Frontal cortex (tissue), 4 donors: ENCODE results near the gene SPPL2C. TPM values are rescaled to one million over a fixed set of nuclear protein-coding genes. Genes with fewer than 3 reads are reported as not detected.

Experiments used
- DNase-seq, 2 donors: peaks; one replicate each; pipeline ENCODE4 v3.0.0; 2012; ENCODE audit warnings: low spot score in 2 of 2
- FAIRE-seq: peaks from 2 replicates; lab custom pipeline; 2012; peaks lifted over from hg19 to GRCh38; lab: Jason Lieb, UNC
- total RNA-seq: library from RNA; depleted of rRNA; stranded (reverse); fragments of >200 nt; gene quantifications from one replicate; pipeline ENCODE4 v1.2.3, GENCODE V29; 2014
- donor health status: control.
- donor health status: control.
- donor health status: control.

Gene SPPL2C, protein sequence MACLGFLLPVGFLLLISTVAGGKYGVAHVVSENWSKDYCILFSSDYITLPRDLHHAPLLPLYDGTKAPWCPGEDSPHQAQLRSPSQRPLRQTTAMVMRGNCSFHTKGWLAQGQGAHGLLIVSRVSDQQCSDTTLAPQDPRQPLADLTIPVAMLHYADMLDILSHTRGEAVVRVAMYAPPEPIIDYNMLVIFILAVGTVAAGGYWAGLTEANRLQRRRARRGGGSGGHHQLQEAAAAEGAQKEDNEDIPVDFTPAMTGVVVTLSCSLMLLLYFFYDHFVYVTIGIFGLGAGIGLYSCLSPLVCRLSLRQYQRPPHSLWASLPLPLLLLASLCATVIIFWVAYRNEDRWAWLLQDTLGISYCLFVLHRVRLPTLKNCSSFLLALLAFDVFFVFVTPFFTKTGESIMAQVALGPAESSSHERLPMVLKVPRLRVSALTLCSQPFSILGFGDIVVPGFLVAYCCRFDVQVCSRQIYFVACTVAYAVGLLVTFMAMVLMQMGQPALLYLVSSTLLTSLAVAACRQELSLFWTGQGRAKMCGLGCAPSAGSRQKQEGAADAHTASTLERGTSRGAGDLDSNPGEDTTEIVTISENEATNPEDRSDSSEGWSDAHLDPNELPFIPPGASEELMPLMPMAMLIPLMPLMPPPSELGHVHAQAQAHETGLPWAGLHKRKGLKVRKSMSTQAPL
- not detected for total RNA-seq

GRCh38 chr17:45844695-45845375 lies at the start of gene SPPL2C:
TSS of gene SPPL2C (plus strand) at chr17:45844881. CDS start at chr17:45844907, 26 bp downstream.
- no peak for FAIRE-seq

DNA sequence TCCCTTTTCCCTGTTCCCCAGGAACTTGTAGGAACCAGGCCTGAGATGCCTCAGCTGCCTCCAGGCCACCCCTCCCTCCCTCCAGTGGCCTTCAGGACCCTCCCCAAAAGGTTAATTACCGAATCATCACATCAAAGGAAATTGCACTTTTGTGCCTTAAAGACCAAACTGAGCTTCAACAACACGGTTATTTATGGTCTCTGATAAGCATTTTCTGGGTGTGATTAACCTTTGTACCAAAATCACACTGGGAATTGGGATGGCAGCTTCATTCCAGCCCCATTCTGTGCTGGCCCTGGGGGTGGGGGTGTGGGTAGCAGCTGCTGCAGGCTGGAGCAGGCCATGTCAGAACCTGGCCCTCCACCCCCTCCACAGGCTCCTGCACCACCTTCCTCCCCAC lies 43.9 kb upstream of the SPPL2C start:
- no peak for DNase-seq
- no peak for FAIRE-seq

More at GRCh38 chr17:45844695-45845375, at the start of gene SPPL2C:
- DNase-seq, result no peak

DNA sequence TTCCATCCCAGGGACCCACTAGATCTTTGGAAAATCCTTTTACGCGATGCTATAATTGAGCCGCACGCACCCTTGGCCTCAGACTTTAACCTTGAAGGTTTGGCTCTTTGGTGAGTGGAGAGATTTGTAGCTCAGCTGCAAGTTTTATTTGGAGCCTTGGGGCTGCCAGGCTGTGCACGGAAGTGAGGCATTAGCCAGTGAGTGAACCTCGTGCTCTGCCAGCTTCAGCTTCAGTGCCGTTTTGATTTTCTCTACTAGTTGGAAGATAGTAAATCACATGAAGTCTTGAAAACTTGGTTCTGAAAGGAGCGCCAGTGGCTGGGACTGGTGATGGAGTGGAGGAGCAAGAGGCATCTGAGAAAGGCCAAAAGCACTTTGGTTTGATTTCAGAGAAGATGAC lies 43.3 kb upstream of the SPPL2C start:
- DNase-seq, result no peak
- FAIRE-seq, result no peak

DNA sequence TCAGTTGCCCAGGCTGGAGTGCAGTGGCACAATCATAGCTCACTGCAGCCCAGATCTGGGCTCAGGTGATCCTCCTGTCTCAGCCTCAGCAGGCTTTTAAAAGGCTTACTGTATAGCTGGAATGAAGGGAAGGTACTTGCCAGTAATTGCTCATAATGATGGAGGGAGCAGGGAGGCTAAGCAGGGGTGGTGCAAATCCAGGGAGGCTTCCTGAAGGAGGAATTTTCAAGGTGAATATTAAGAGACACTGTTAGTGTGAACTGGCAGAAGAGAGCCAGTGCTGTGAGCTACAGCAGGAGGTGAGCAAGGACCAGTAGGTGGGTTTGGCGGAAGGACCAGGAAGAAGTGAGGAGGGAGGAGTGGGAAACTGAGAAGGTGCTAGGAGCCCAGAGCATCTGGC lies 35.8 kb upstream of the SPPL2C start:
- DNase-seq (no peak), FAIRE-seq (no peak)

- FAIRE-seq (no peak), DNase-seq (no peak)
Observed at GRCh38 chr17:45809499-45809898, 35.2 kb upstream of the SPPL2C start.

DNA sequence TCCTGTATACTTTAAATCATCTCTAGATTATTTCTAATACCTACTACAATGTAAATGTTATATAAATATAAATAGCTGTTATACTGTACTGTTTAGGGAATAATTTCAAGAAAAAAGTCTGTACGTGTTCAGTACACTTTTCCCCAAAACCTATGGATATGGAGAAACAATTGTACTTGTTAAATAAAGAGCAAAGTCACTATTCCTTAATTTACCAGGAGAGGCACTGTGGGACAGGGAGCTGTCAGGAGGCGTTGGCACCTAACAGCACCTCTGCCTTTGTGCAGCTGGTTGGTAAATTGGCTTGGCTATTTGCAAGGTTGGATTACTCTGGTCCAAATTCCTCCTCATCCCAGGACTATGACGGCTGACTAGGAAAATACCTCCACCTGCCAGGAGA lies 32.6 kb upstream of the SPPL2C start:
- no peak for FAIRE-seq
- no peak for DNase-seq

DNA sequence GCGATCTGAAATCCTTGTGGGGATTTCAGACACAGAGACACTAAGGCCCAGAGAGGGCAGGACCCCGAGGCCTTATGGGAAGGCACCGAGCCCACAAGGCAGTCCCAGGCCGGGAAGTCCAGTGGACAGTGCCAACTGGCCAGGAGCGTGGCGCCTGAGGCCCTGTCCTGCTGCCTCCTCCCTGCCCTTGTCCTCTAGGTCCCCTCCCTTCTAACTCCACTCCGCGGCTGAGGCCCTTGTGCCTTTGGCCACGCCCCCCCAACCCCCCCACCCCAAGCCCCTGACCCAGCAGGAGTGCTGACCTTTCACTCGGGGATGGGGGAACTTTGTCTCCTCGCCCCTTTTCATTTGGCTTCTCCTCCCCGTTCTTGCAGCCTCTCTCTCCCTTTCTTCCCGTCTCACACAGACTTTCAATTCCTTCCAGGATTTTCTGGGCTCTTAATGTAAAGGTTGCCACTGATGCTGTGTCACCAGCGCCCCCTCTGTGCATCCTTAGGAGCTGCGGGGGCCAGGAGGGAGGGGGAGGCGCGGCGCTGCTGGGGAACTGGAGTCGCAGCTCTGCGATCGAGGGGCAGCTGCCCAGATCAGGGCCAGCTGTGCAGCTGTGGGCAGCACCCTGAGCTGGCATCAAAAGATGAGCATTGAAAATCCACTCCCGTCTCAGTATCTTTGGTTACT lies 31.5 kb upstream of the SPPL2C start:
- FAIRE-seq, result no peak
- peak; percentile 52 to 66 for DNase-seq

DNA sequence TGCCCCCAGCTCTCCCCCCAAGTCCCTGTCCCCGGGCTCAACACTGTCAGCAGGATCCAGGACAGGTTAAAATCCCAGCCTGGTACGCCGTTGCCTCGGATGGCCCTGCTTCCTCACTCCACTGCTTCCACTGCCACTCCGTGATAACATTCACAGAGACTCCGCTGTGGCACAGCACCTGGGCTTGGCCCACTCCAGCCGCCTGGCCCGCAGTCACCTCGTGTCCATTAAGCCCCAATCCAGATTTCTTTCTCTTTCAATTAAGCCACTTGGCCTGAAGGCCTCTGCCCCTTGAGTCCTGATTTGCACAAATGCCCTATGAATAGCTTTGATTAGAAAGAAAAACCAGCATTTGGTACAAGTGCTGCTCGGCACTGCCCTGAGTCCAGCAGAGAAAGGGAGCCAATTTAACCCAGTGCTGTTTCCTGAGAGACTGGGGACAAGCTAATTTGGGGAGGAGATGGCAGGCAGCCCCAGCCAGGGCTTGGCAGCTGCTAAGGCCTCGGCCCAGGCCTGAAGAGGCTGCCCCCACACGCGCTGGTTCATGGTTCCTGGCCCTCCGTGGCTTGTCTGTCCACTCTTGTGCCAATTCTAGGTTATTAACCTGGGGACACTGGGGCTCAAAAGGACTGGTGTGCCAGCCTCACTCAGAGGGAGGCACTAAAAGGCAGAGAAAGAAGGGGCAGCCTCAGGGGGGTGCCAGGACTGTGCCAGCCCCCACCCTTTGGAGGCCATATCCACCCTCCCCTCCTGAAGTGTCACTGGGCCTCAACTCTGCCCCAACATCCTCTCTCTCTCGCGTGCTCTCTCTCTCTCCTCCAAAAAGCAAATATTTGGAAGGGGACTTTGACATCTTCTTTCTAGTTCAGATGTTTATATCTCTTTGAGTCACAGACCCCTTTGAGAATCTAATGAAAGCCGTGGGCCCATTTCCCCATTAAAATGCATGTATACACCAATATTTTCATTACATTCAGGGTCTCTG lies 29.8 kb upstream of the SPPL2C start:
- FAIRE-seq (no peak), DNase-seq (peak in 1 of 2 donors; percentile 41)

- no peak for FAIRE-seq
- DNase-seq, result no peak
Observed at GRCh38 chr17:45815752-45816151, 28.9 kb upstream of the SPPL2C start.

DNA sequence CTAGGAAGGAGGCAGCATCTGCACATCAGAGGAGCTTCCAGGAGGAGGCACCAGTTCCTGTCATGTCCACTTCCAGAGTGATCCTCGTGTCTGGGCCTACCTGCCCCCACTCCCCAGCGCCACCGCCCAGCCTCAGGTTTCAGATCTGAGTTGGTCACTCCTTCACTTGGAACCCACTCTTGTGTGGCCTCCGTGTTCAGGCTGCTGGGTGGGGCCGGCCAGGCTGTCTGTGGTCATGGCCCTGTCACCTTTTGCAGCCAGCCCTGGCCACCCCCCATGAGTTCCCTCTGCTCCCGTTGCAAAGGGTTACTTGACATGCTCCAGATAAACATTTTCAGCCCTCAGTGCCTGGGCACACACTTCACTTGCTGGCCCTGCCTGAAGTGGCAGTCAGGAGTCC lies 26.6 kb upstream of the SPPL2C start:
- DNase-seq, result no peak
- no peak for FAIRE-seq

DNA sequence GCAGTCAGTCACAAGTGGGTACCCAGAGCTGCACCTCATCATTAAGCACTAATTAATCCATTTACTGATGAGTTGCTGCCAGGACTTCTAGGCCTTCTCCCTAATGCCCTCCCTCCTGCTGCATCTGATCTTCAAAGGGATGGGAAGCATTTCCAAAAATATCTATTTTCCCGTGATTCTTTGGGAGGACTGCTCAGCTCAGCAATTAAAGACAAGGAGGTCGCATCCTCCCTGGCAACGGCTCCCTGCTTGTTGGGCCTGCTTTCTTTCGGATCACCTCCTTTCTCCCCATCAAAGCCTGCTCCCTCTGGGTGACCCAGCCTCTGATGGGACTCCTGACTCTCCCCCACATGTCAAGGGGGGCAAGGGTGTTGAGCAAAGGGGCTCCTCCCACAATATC lies 26.0 kb upstream of the SPPL2C start:
- FAIRE-seq (no peak), DNase-seq (no peak)

GRCh38 chr17:45819632-45820031 lies 25.0 kb upstream of the SPPL2C start:
- FAIRE-seq (no peak), DNase-seq (no peak)

- DNase-seq (no peak), FAIRE-seq (no peak)
Observed at GRCh38 chr17:45820052-45820780, 24.5 kb upstream of the SPPL2C start.

GRCh38 chr17:45821147-45821546 lies 23.5 kb upstream of the SPPL2C start:
- FAIRE-seq, result no peak
- no peak for DNase-seq

GRCh38 chr17:45823598-45823997 lies 21.1 kb upstream of the SPPL2C start:
- DNase-seq (no peak), FAIRE-seq (no peak)

GRCh38 chr17:45824475-45824874 lies 20.2 kb upstream of the SPPL2C start:
- DNase-seq (no peak), FAIRE-seq (no peak)

GRCh38 chr17:45824901-45825492 lies 19.7 kb upstream of the SPPL2C start:
- DNase-seq, result no peak
- FAIRE-seq, result no peak

- FAIRE-seq, result no peak
- peak; percentile 45 to 47 for DNase-seq
Observed at GRCh38 chr17:45825792-45826191, 18.9 kb upstream of the SPPL2C start.
